Vagina (tissue), 2 donors: ENCODE results near the gene CMSS1. TPM values are rescaled to one million over a fixed set of nuclear protein-coding genes. Genes with fewer than 3 reads are reported as not detected.
A peak's percentile ranks its signal among the peaks of the same experiment; 100 is the strongest.

Experiments used
- DNase-seq, 2 donors: peaks; one replicate each; pipeline ENCODE4 v3.0.0-alpha.2; 2017; ENCODE audit errors: extremely low spot score in 2 of 2
- H3K27ac ChIP-seq: fragments of 200-600 bp; sonication (generic); one replicate; pipeline ENCODE4 v1.5.1; 2019
- H3K27me3 ChIP-seq: fragments of 200-600 bp; sonication (generic); one replicate; pipeline ENCODE4 v1.5.1; 2019
- H3K36me3 ChIP-seq, 2 donors: fragments of 200-600 bp; sonication (generic); one replicate each; pipeline ENCODE4 v1.5.1; 2017 to 2019
- H3K4me1 ChIP-seq: fragments of 200-600 bp; sonication (generic); one replicate; pipeline ENCODE4 v1.5.1; 2019
- H3K4me3 ChIP-seq, 2 donors: fragments of 200-600 bp; sonication (generic); 1 replicate in 1 of 2; 2 replicates in 1 of 2; pipeline ENCODE4 v1.5.1; 2016 to 2019
- H3K9me3 ChIP-seq: fragments of 200-600 bp; sonication (generic); one replicate; pipeline ENCODE4 v1.5.1; 2019
- POLR2A ChIP-seq, 2 donors: fragments of 450-650 bp; IDR thresholded peaks; one replicate each; pipeline ENCODE4 v1.6.1; 2017; ENCODE audit warnings: antibody characterized with exemption in 2 of 2, mild to moderate bottlenecking in 2 of 2, moderate library complexity in 2 of 2
- POLR2AphosphoS5 ChIP-seq, 2 donors: sonication (generic); formaldehyde crosslinking; IDR thresholded peaks; one replicate each; pipeline ENCODE4 v1.9.0; 2017; ENCODE audit warnings: antibody characterized with exemption in 2 of 2, mild to moderate bottlenecking in 2 of 2, low read depth in 1 of 2; ENCODE audit not compliant: insufficient read depth in 1 of 2
- intact Hi-C: fragments of 100-400 bp; cut with DNase I; formaldehyde crosslinking; loops from one replicate; pipeline ENCODE4 v1.15.1; 2023
- total RNA-seq: library from RNA; depleted of rRNA; stranded (reverse); fragments of >200 nt; gene quantifications from one replicate; pipeline ENCODE4 v1.2.3, GENCODE V29; 2016
- TF ChIP-seq, protein P1 (sequence below), 3 experiments: fragments of 450-650 bp in 2 of 3; fragments of 200-600 bp in 1 of 3; sonication (generic) in 1 of 3; IDR thresholded peaks; one replicate each; pipeline ENCODE4 v1.5.1; 2017 to 2019; ENCODE audit warnings: antibody characterized with exemption in 3 of 3, mild to moderate bottlenecking in 2 of 3, moderate library complexity in 2 of 3

Gene CMSS1
- total RNA-seq, 1 donor from 2014 or later = 21.4 TPM

DNA sequence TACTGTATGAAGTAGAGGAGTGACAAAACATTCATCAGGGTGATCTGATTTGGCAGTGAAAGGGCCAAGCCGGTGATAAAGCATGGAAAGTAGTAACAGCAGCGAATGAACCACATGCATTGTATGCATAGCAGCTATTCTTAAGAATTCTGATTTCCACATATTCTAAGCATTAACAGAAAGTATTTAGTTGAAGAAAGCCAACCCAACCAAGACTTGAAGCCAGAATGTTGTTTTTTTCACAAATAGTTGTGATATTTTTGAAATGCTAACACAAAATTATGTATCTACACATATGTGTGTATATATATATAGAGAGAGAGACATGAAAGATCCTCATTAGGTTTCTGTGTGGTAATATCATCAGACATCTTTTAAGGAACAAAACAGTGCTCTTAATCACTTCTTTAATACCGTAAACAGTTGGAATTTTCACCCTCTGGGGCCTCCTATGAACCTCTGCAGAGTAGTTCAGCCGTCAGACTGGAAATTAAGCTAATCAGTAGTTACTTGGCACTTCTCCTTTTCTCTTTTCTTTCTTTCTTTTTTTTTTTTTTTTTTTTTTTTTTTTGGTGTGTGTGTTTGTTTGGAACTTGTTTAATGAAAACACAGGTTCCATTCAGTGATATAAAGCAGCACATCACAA, 139.6 kb downstream of the CMSS1 start:
- no peaks in the 10 kb centered on the region for H3K27me3 ChIP-seq
- H3K36me3 ChIP-seq = no peaks in the 10 kb centered on the region
- no peaks in the 10 kb centered on the region for H3K9me3 ChIP-seq
- DNase-seq = no peak
- TF ChIP-seq, protein P1, sequence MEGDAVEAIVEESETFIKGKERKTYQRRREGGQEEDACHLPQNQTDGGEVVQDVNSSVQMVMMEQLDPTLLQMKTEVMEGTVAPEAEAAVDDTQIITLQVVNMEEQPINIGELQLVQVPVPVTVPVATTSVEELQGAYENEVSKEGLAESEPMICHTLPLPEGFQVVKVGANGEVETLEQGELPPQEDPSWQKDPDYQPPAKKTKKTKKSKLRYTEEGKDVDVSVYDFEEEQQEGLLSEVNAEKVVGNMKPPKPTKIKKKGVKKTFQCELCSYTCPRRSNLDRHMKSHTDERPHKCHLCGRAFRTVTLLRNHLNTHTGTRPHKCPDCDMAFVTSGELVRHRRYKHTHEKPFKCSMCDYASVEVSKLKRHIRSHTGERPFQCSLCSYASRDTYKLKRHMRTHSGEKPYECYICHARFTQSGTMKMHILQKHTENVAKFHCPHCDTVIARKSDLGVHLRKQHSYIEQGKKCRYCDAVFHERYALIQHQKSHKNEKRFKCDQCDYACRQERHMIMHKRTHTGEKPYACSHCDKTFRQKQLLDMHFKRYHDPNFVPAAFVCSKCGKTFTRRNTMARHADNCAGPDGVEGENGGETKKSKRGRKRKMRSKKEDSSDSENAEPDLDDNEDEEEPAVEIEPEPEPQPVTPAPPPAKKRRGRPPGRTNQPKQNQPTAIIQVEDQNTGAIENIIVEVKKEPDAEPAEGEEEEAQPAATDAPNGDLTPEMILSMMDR (IDR thresholded peaks at IDR 0.05) = no peak
- TF ChIP-seq POLR2A (IDR thresholded peaks at IDR 0.05) (no peak), POLR2AphosphoS5 (IDR thresholded peaks at IDR 0.05; ENCODE audit: insufficient read depth in 1 of 2, low read depth in 1 of 2) (no peak)
- H3K27ac ChIP-seq = no peak overlapping the region
- intact Hi-C loops = no loop called here
- peaks cover 27% of the 10 kb centered on the region for H3K4me1 ChIP-seq
- H3K4me3 ChIP-seq = no peak overlapping the region

- Histone ChIP-seq H3K4me1 (peaks cover 27% of the 10 kb centered on the region), H3K4me3 (no peak overlapping the region), H3K36me3 (no peaks in the 10 kb centered on the region), H3K9me3 (no peaks in the 10 kb centered on the region), H3K27me3 (no peaks in the 10 kb centered on the region), H3K27ac (no peak overlapping the region)
- intact Hi-C loops = no loop called here
- no peak for DNase-seq
- TF ChIP-seq POLR2A (IDR thresholded peaks at IDR 0.05) = no peak
- TF ChIP-seq, protein P1 (IDR thresholded peaks at IDR 0.05) = no peak
- no peak for TF ChIP-seq POLR2AphosphoS5 (IDR thresholded peaks at IDR 0.05; ENCODE audit: insufficient read depth in 1 of 2, low read depth in 1 of 2)
Observed at GRCh38 chr3:99958222-99958912, 140.7 kb downstream of the CMSS1 start.

DNA sequence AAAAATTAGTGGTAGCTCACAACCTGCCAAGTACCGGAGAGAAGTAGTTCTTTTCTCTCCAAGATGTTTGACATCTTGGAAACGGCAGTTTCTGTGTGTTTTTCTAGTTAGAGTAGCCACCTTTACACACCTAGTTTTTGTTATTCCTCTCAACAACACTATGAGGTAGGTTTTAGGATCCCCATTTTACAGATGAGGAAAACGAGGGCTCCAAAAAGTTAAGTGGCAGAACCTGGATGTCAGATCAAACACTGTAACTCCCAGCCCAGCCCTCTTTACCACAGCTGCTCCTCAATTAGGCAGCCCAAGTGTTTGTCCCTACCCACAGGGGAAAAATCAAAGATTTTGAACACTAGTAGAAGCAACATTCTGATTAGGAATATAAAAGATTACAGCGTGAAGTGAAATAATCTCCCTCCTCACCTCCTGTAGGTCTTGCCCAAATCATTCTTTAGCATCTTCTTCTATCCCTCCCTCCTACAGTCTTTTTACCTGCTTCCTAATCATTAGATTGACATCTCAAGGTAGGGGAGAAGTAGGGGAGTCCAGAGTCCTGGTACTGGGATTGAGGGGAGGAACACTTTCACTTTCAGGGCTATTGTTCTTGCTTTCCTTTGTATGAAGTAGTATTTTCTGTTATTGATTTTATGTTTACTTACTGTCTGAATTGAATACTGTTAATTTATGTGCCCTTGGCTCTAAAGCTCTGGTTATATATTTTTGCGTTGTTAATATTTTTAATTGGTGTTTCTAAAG, 142.6 kb downstream of the CMSS1 start:
- H3K9me3 ChIP-seq = no peaks in the 10 kb centered on the region
- intact Hi-C loops = no loop called here
- no peak for DNase-seq
- peak overlapping the region in 1 of 2 donors; percentile 11 for H3K4me3 ChIP-seq
- peaks cover 30% of the 10 kb centered on the region for H3K4me1 ChIP-seq
- H3K27ac ChIP-seq = peak overlapping the region; percentile 64
- TF ChIP-seq, protein P1 (IDR thresholded peaks at IDR 0.05) = no peak
- no peak for TF ChIP-seq POLR2AphosphoS5 (IDR thresholded peaks at IDR 0.05; ENCODE audit: insufficient read depth in 1 of 2, low read depth in 1 of 2)
- TF ChIP-seq POLR2A (IDR thresholded peaks at IDR 0.05) = no peak
- no peaks in the 10 kb centered on the region for H3K27me3 ChIP-seq
- no peaks in the 10 kb centered on the region for H3K36me3 ChIP-seq

GRCh38 chr3:99960941-99961340, 143.3 kb downstream of the CMSS1 start:
- Histone ChIP-seq H3K4me3 (peak overlapping the region in 1 of 2 donors; percentile 11), H3K27ac (peak overlapping the region; percentile 64), H3K36me3 (no peaks in the 10 kb centered on the region), H3K9me3 (no peaks in the 10 kb centered on the region), H3K4me1 (peaks cover 36% of the 10 kb centered on the region), H3K27me3 (no peaks in the 10 kb centered on the region)
- intact Hi-C loops = no loop called here
- TF ChIP-seq POLR2A (IDR thresholded peaks at IDR 0.05) (no peak), POLR2AphosphoS5 (IDR thresholded peaks at IDR 0.05; ENCODE audit: insufficient read depth in 1 of 2, low read depth in 1 of 2) (peak in 1 of 2 donors; percentile 49)
- TF ChIP-seq, protein P1 (IDR thresholded peaks at IDR 0.05) = no peak
- DNase-seq = no peak
